GM12878 (cell line): ENCODE data around the gene VPS54. TPM values are rescaled to one million over a fixed set of nuclear protein-coding genes. Genes with fewer than 3 reads are reported as not detected.

Experiments
- ATF7 ChIP-seq: fragments of 450-650 bp; IDR thresholded peaks from 2 replicates; pipeline ENCODE4 v1.6.1; 2016; ENCODE audit warnings: low read depth, mild to moderate bottlenecking
- BCLAF1 ChIP-seq: fragments of 450-650 bp; IDR thresholded peaks from 2 replicates; pipeline ENCODE4 v1.6.1; 2017; ENCODE audit warnings: antibody characterized with exemption, mild to moderate bottlenecking, moderate library complexity
- BRCA1 ChIP-seq: IDR thresholded peaks from 2 replicates; pipeline ENCODE4 v1.6.1; 2011; ENCODE audit warnings: low read depth, low read length, improper control_type of control experiment
- CEBPB ChIP-seq, 2 experiments: fragments of 150-350 bp in 1 of 2; IDR thresholded peaks; 2 replicates each; pipeline ENCODE4 v1.6.1; 2012 to 2014; ENCODE audit warnings: low read depth in 2 of 2, low read length in 2 of 2, borderline replicate concordance in 1 of 2, inconsistent platforms in 1 of 2
- CHD2 ChIP-seq: IDR thresholded peaks from 2 replicates; pipeline ENCODE4 v1.6.1; 2011; ENCODE audit warnings: low read depth, low read length, improper control_type of control experiment, borderline replicate concordance
- CHD4 ChIP-seq: fragments of 200-600 bp; sonication (generic); IDR thresholded peaks from 2 replicates; pipeline ENCODE4 v1.6.1; 2016; ENCODE audit warnings: mild to moderate bottlenecking
- CREM ChIP-seq: IDR thresholded peaks from 2 replicates; pipeline ENCODE4 v1.6.1; 2014; ENCODE audit warnings: antibody characterized with exemption, low read depth
- CUX1 ChIP-seq: IDR thresholded peaks from 2 replicates; pipeline ENCODE4 v1.6.1; 2012; ENCODE audit warnings: improper control_type of control experiment, low read depth, low read length; ENCODE audit not compliant: insufficient replicate concordance
- DPF2 ChIP-seq: fragments of 450-650 bp; IDR thresholded peaks from 2 replicates; pipeline ENCODE4 v1.6.1; 2017; ENCODE audit warnings: mild to moderate bottlenecking
- HSF1 ChIP-seq: fragments of 150-350 bp; IDR thresholded peaks from 2 replicates; pipeline ENCODE4 v1.6.1; 2014; ENCODE audit warnings: mild to moderate bottlenecking, low read depth, low read length
- IKZF2 ChIP-seq, 2 experiments: fragments of 450-650 bp; IDR thresholded peaks; 2 replicates each; pipeline ENCODE4 v1.6.1; 2017; ENCODE audit warnings: mild to moderate bottlenecking in 2 of 2, moderate library complexity in 2 of 2
- LARP7 ChIP-seq: fragments of 450-650 bp; IDR thresholded peaks from 2 replicates; pipeline ENCODE4 v1.6.1; 2017; ENCODE audit warnings: mild to moderate bottlenecking
- PAX8 ChIP-seq: fragments of 450-650 bp; IDR thresholded peaks from 2 replicates; pipeline ENCODE4 v1.6.1; 2017; ENCODE audit warnings: mild to moderate bottlenecking, moderate library complexity
- SIN3A ChIP-seq: IDR thresholded peaks from 2 replicates; pipeline ENCODE4 v1.6.1; 2012; ENCODE audit warnings: low read depth, low read length, improper control_type of control experiment
- SMARCA5 ChIP-seq: fragments of 450-650 bp; IDR thresholded peaks from 2 replicates; pipeline ENCODE4 v1.6.1; 2017; ENCODE audit warnings: mild to moderate bottlenecking
- TCF3 ChIP-seq: IDR thresholded peaks from 2 replicates; pipeline ENCODE4 v1.6.1; 2012; ENCODE audit warnings: low read depth, mild to moderate bottlenecking, low read length, borderline replicate concordance; ENCODE audit not compliant: insufficient read depth
- TCF7 ChIP-seq: IDR thresholded peaks from 2 replicates; pipeline ENCODE4 v1.6.1; 2014; ENCODE audit warnings: antibody characterized with exemption, borderline replicate concordance
- USF2 ChIP-seq: IDR thresholded peaks from 2 replicates; pipeline ENCODE4 v1.6.1; 2011; ENCODE audit warnings: low read depth, low read length, improper control_type of control experiment, borderline replicate concordance
- ZNF622 ChIP-seq: fragments of 450-650 bp; IDR thresholded peaks from 2 replicates; pipeline ENCODE4 v1.6.1; 2017; ENCODE audit warnings: mild to moderate bottlenecking, inconsistent platforms
- ZZZ3 ChIP-seq: IDR thresholded peaks from 2 replicates; pipeline ENCODE4 v1.6.1; 2011; ENCODE audit warnings: low read depth; ENCODE audit not compliant: control insufficient read depth, insufficient read length
- polyA plus RNA-seq, 11 experiments: library from polyadenylated mRNA; depleted of rRNA in 4 of 11; unstranded in 6 of 11; stranded (reverse) in 5 of 11; fragments of >200 nt; fragmentation: Nextera tagmentation in 4 of 11; fragmentation: Illumina TruSeq in 1 of 11; extraction: Ambion mirVana in 4 of 11; extraction: Trizol in 1 of 11; gene quantifications; 1 replicate in 1 of 11; 2 replicates in 10 of 11; pipeline versions ENCODE4 v1.2.1 to v1.2.3, GENCODE V29; 2011 to 2016; ENCODE audit warnings: inconsistent platforms in 2 of 11, missing spikeins in 2 of 11, low read depth in 1 of 11
- total RNA-seq, 4 experiments: library from RNA; depleted of rRNA in 3 of 4; stranded (reverse); fragments of >200 nt in 3 of 4; fragmentation: Illumina TruSeq in 1 of 4; extraction: Trizol in 1 of 4; gene quantifications; 2 replicates each; pipeline versions ENCODE4 v1.2.1 to v1.2.3, GENCODE V29; 2013 to 2021
- TF ChIP-seq, protein P1 (sequence below): IDR thresholded peaks from 2 replicates; pipeline ENCODE4 v1.6.1; 2012; ENCODE audit warnings: low read depth, low read length, improper control_type of control experiment

The VPS54 gene
- total and polyA plus RNA-seq, 10 of the 15 experiments (the other 5 are each of a cell fraction or from before 2014, with no cell fraction given) = 1.6 to 16.2 (median 9.3) TPM

DNA sequence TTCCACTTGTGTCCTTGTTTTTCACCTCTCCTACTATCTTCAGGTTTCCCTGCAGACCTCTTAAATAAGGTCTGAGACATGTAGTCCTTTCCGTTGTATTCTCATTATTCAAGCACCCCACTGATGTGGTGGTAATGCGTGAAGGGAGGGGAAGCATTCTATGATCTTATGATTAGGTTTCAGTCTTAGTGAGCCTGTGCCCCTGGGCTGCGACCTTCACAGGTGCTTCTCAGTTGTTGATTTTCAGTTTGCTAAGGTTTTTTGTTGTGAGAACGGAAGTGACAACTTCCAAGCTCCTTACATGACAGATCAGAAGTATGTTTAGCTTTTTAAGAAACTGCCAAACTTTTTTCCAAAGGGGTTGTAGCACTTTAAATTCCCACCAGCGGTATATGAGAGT lies 41.3 kb downstream of the VPS54 start (continued):
- TF ChIP-seq CEBPB (IDR thresholded peaks at IDR 0.05; ENCODE audit: borderline replicate concordance in 1 of 2, low read depth in 2 of 2, low read length in 2 of 2) (no peak), ZNF622 (no peak), CHD4 (no peak), CREM (peak; percentile 22; the same call in 1 of the 2 replicates), ATF7 (0 out of 2 replicates have a peak, but pooled peaks have one; percentile 22), TCF3 (no peak), BCLAF1 (no peak), BRCA1 (no peak), LARP7 (no peak), USF2 (no peak), CHD2 (no peak), SMARCA5 (no peak), CUX1 (no peak), IKZF2 (IDR thresholded peaks at IDR 0.05) (peak; percentile 17 to 32; a peak in 2 of 4 replicates), DPF2 (0 out of 2 replicates have a peak, but pooled peaks have one; percentile 36), ZZZ3 (no peak), SIN3A (no peak), TCF7 (0 out of 2 replicates have a peak, but pooled peaks have one; percentile 8), PAX8 (no peak), HSF1 (no peak)
- TF ChIP-seq, protein P1, sequence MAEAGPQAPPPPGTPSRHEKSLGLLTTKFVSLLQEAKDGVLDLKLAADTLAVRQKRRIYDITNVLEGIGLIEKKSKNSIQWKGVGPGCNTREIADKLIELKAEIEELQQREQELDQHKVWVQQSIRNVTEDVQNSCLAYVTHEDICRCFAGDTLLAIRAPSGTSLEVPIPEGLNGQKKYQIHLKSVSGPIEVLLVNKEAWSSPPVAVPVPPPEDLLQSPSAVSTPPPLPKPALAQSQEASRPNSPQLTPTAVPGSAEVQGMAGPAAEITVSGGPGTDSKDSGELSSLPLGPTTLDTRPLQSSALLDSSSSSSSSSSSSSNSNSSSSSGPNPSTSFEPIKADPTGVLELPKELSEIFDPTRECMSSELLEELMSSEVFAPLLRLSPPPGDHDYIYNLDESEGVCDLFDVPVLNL = no peak
